ENCODE results near the gene PMM2. TPM values are rescaled to one million over a fixed set of nuclear protein-coding genes. Genes with fewer than 3 reads are reported as not detected.

Gene PMM2
- total RNA-seq, 1 donor from 2014 or later = 47.6 TPM

- no peak for TF ChIP-seq CTCF (IDR thresholded peaks at IDR 0.05)
- Mint-ChIP-seq H3K9me3 (ENCODE audit: low read depth) (no peaks in the 10 kb centered on the region), H3K36me3 (ENCODE audit: low read depth) (peaks cover 23% of the 10 kb centered on the region), H3K4me1 (ENCODE audit: low read depth) (peaks cover 36% of the 10 kb centered on the region), H3K4me3 (ENCODE audit: unreplicated experiment) (no peak overlapping the region), H3K27ac (ENCODE audit: unreplicated experiment) (no peak overlapping the region), H3K27me3 (ENCODE audit: low read depth) (no peaks in the 10 kb centered on the region)
- DNase-seq (ENCODE audit: low spot score) = peak; percentile 35
Observed at GRCh38 chr16:8889893-8890548, 92.4 kb downstream of the PMM2 start.

GRCh38 chr16:8890549-8890921 is 92.9 kb downstream of the PMM2 start:
- H3K4me3 Mint-ChIP-seq (ENCODE audit: unreplicated experiment) = no peak overlapping the region
- TF ChIP-seq CTCF (IDR thresholded peaks at IDR 0.05) = no peak
- no peaks in the 10 kb centered on the region for H3K9me3 Mint-ChIP-seq (ENCODE audit: low read depth)
- H3K4me1 Mint-ChIP-seq (ENCODE audit: low read depth) = peaks cover 36% of the 10 kb centered on the region
- H3K36me3 Mint-ChIP-seq (ENCODE audit: low read depth) = peaks cover 28% of the 10 kb centered on the region
- peak; percentile 35 for DNase-seq (ENCODE audit: low spot score)
- no peaks in the 10 kb centered on the region for H3K27me3 Mint-ChIP-seq (ENCODE audit: low read depth)
- no peak overlapping the region for H3K27ac Mint-ChIP-seq (ENCODE audit: unreplicated experiment)

- H3K9me3 Mint-ChIP-seq (ENCODE audit: low read depth) = no peaks in the 10 kb centered on the region
- no peak for TF ChIP-seq CTCF (IDR thresholded peaks at IDR 0.05)
- H3K27ac Mint-ChIP-seq (ENCODE audit: unreplicated experiment) = peak overlapping the region; percentile 70
- H3K4me3 Mint-ChIP-seq (ENCODE audit: unreplicated experiment) = no peak overlapping the region
- peaks cover 22% of the 10 kb centered on the region for H3K4me1 Mint-ChIP-seq (ENCODE audit: low read depth)
- H3K27me3 Mint-ChIP-seq (ENCODE audit: low read depth) = no peaks in the 10 kb centered on the region
- DNase-seq (ENCODE audit: low spot score) = peak; percentile 47
- H3K36me3 Mint-ChIP-seq (ENCODE audit: low read depth) = peaks cover 28% of the 10 kb centered on the region
Observed at GRCh38 chr16:8892101-8892575, 94.5 kb downstream of the PMM2 start.

GRCh38 chr16:8893426-8893825 is 95.8 kb downstream of the PMM2 start:
- peak; percentile 58 for DNase-seq (ENCODE audit: low spot score)
- no peak for TF ChIP-seq CTCF (IDR thresholded peaks at IDR 0.05)
- peaks cover 31% of the 10 kb centered on the region for H3K36me3 Mint-ChIP-seq (ENCODE audit: low read depth)
- H3K27ac Mint-ChIP-seq (ENCODE audit: unreplicated experiment) = no peak overlapping the region
- H3K4me3 Mint-ChIP-seq (ENCODE audit: unreplicated experiment) = no peak overlapping the region
- peaks cover 12% of the 10 kb centered on the region for H3K4me1 Mint-ChIP-seq (ENCODE audit: low read depth)
- H3K9me3 Mint-ChIP-seq (ENCODE audit: low read depth) = no peaks in the 10 kb centered on the region
- H3K27me3 Mint-ChIP-seq (ENCODE audit: low read depth) = no peaks in the 10 kb centered on the region

GRCh38 chr16:8893976-8894690 is 96.5 kb downstream of the PMM2 start:
- no peaks in the 10 kb centered on the region for H3K9me3 Mint-ChIP-seq (ENCODE audit: low read depth)
- peaks cover 34% of the 10 kb centered on the region for H3K36me3 Mint-ChIP-seq (ENCODE audit: low read depth)
- no peaks in the 10 kb centered on the region for H3K27me3 Mint-ChIP-seq (ENCODE audit: low read depth)
- DNase-seq (ENCODE audit: low spot score) = peak; percentile 72
- no peak for TF ChIP-seq CTCF (IDR thresholded peaks at IDR 0.05)
- no peak overlapping the region for H3K4me3 Mint-ChIP-seq (ENCODE audit: unreplicated experiment)
- no peak overlapping the region for H3K27ac Mint-ChIP-seq (ENCODE audit: unreplicated experiment)
- H3K4me1 Mint-ChIP-seq (ENCODE audit: low read depth) = peaks cover 10% of the 10 kb centered on the region

All from chondrocyte (in vitro differentiated cells).